ENCODE results near the gene AKR1A1.
A peak's percentile ranks its signal among the peaks of the same experiment; 100 is the strongest.

AKR1A1 gene

GRCh38 chr1:45612941-45613579 lies 62.4 kb downstream of the AKR1A1 start:
- H3K4me3 Mint-ChIP-seq = no peak overlapping the region
- H3K4me1 Mint-ChIP-seq = peaks cover 30% of the 10 kb centered on the region
- H3K27me3 Mint-ChIP-seq = no peaks in the 10 kb centered on the region
- ATAC-seq = no peak
- no peak overlapping the region for H3K27ac Mint-ChIP-seq
- peaks cover 78% of the 10 kb centered on the region for H3K36me3 Mint-ChIP-seq
- H3K9me3 Mint-ChIP-seq = no peaks in the 10 kb centered on the region

DNA sequence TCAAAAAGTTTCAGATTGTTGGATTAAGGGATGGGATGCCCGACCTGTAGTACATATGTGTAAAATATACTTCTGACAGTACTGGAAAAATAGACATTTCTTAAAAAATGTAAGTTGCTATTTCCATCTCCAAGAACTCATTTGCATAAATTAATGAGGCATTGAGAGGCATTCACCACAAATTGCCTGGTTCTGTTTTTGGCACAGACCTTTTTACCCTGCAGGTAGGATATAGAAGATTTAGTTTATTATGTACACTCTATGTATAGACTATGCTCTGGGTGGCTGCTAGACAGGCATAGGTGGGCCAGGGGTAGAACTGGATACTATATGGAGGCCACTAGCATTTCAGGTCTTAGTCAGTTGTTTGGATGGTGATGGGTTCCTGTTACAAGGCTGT lies 65.3 kb downstream of the AKR1A1 start:
- ATAC-seq = peak; percentile 71
- Mint-ChIP-seq H3K36me3 (peaks cover 65% of the 10 kb centered on the region), H3K4me3 (no peak overlapping the region), H3K9me3 (no peaks in the 10 kb centered on the region), H3K27ac (no peak overlapping the region), H3K4me1 (peaks cover 18% of the 10 kb centered on the region), H3K27me3 (no peaks in the 10 kb centered on the region)

GRCh38 chr1:45617618-45618017 lies 67.0 kb downstream of the AKR1A1 start:
- Mint-ChIP-seq H3K4me1 (peaks cover 18% of the 10 kb centered on the region), H3K9me3 (no peaks in the 10 kb centered on the region), H3K36me3 (peaks cover 57% of the 10 kb centered on the region), H3K27me3 (no peaks in the 10 kb centered on the region), H3K4me3 (no peak overlapping the region), H3K27ac (no peak overlapping the region)
- ATAC-seq = no peak

- Mint-ChIP-seq H3K4me1 (peaks cover 18% of the 10 kb centered on the region), H3K36me3 (peaks cover 54% of the 10 kb centered on the region), H3K27me3 (no peaks in the 10 kb centered on the region), H3K9me3 (no peaks in the 10 kb centered on the region), H3K27ac (no peak overlapping the region), H3K4me3 (no peak overlapping the region)
- no peak for ATAC-seq
These were observed 68.7 kb downstream of the AKR1A1 start for GRCh38 chr1:45619149-45619921.

Data from stimulated activated memory B cell treated with anti-CD40 and anti-IgM and Interleukin-4, amounts not matched to agents 10 μg/mL and 1 μg/mL and 100 μg/mL, for 72 hours (primary cell).